Neural progenitor cell (in vitro differentiated cells): ENCODE measurements around the gene SV2A.
"Not testable (repeated sequence)": the region's sequence is repeated elsewhere in the genome, so short reads cannot be mapped to it uniquely, and the experiment has no call there.

Experiments used
- EZH2 ChIP-seq: fragments of 200-600 bp; sonication (generic); IDR thresholded peaks from 2 replicates; pipeline ENCODE4 v1.6.1; 2017; ENCODE audit warnings: antibody characterized with exemption, mild to moderate bottlenecking, moderate library complexity
- EZH2phosphoT487 ChIP-seq: fragments of 200-600 bp; sonication (generic); IDR thresholded peaks from 2 replicates; pipeline ENCODE4 v1.6.1; 2017; ENCODE audit warnings: antibody characterized with exemption
- TF ChIP-seq, protein P1 (sequence below): fragments of 200-600 bp; sonication (generic); IDR thresholded peaks from 2 replicates; pipeline ENCODE4 v1.5.1; 2017; ENCODE audit warnings: antibody characterized with exemption, mild to moderate bottlenecking

DNA sequence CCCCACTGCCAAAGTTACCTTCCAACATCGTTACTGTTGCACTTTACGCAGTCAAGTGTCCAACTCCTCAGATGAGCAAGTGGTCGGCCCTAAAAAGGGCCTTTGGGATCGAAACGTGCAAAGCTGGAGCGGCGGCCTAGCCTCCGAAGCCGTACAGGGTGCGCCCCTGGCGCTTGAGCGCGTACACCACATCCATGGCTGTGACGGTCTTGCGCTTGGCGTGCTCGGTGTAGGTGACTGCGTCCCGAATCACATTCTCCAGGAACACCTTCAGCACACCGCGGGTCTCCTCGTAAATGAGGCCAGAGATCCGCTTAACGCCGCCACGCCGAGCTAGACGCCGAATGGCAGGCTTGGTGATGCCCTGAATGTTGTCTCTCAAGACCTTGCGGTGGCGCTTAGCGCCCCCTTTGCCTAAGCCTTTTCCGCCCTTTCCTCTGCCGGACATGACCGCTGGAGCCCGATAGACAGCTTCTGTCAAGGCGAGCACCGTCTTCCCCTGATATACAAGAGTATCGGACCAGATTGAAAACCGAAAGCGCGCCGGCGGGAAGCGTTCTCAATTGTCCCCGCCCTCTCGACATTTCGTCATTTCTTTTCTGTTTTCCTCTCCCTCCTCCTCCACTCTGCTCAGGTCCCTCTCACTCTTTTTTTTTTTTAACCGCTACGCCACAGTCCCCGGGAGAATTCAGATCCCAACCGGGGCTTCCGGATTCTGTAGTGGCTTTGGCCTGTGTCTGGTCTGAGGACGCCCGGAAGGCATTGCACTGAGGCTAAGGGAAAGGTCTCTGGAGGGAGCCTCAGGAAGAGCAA, 56.8 kb downstream of the SV2A start:
- TF ChIP-seq, protein P1, sequence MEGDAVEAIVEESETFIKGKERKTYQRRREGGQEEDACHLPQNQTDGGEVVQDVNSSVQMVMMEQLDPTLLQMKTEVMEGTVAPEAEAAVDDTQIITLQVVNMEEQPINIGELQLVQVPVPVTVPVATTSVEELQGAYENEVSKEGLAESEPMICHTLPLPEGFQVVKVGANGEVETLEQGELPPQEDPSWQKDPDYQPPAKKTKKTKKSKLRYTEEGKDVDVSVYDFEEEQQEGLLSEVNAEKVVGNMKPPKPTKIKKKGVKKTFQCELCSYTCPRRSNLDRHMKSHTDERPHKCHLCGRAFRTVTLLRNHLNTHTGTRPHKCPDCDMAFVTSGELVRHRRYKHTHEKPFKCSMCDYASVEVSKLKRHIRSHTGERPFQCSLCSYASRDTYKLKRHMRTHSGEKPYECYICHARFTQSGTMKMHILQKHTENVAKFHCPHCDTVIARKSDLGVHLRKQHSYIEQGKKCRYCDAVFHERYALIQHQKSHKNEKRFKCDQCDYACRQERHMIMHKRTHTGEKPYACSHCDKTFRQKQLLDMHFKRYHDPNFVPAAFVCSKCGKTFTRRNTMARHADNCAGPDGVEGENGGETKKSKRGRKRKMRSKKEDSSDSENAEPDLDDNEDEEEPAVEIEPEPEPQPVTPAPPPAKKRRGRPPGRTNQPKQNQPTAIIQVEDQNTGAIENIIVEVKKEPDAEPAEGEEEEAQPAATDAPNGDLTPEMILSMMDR, result not testable (repeated sequence)
- TF ChIP-seq EZH2, EZH2phosphoT487: not testable (repeated sequence)
